DMS79 (cell line): Measurements from ENCODE around the gene SUN2.

ENCODE experiments used
- DNase-seq: peaks from one replicate; lab custom pipeline; 2025; lab: John Stamatoyannopoulos, UW

The SUN2 gene

DNA sequence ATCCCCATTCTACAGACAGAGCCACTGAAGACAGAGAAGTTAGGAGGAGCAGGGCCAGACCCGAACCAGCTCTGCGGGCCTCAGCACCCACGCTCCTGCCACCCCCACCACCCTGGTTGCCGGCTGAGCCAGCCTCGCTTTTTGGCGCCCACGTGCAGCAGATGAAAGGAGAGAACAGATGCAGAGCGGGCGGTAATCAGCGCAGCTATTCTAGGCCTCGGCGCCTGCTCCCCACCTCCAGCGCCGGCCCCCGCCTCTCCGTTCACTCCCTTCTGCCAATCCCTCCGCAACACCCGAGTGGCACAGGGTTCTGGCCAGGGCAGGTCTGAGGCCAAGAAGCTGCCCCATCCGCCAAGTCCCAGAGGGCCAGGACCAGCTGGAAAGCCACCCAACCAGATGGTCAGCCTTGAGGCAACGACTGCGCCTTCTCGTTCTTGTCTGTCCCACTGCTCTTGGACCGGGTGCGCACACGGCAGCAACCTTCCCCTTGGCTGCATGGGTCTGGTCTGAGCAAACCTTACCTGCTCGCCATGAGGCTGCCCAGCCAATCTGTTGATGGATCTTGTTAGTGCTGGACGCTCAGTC, 21.4 kb upstream of the SUN2 start:
- no peak for DNase-seq

DNA sequence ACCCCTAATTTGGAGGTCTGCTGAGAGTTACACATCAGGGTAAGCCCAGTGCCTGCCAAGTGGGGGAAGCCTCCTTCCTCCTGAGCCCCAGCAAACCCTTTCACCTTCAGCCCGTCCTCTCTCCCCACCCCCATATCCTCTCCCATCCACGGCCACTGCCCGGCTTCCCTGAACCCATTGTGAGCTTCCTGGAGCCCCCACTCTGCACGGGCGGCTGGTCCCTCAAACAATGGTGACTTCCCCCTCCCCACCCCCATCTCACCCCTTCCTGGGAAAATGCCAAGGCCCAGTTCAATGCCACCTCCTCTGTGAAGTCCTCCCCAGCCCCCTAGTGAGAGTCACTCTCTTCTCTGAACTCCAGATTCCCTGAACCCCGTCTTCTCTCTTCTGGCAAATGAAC, 20.3 kb upstream of the SUN2 start:
- DNase-seq, result no peak

DNA sequence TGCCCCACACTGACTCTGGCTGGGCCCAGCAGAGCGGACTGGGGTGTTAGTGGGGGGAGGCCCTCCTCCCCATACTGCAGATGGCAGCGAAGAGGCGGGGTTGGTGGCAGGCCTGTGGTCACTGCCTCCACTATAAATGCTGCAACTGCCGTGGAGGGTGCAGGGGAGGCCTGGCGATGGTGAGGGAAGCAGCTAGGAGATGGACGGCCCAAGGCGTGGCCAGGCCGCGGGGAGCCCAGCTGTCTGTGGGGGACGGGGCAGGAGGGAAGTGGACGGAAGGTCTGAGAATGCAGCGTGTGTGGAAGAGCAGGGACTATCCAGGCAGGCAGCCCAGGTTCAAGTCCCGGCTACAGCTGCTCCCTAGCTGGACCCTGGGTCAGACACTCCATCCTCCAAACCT, 19.9 kb upstream of the SUN2 start:
- DNase-seq, result no peak

DNA sequence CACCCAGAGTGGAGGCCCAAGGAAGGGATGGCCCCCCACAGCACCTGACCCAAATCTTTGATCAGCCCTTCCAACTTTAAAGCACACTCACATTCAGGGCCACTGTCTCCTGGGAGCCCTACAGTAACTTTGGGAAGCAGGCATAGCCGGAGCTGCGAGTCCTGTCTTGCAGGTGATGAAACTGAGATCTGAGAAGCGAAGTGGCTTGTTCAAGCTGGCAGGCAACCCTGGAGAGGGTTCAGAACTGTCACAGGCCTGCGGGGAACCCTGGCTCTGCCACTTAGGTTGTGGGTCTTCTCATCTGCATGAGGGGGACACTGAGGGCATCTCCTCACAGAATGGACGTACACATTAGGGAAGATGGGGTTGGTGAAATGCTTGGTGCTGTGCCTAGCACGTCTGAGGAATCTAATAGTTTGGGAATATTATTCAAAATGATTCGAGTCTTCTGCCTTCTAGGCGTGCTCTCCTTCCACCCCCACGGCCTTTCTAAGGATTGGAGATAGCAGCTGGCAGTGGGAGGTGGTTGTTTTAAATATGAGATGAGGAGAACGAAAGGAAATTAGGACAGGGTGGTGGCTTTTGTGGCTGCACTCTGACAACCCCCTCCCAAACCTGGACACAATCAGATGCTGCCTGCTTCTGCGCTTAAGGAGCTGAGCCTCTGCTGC, 18.8 kb upstream of the SUN2 start:
- DNase-seq, result no peak

DNA sequence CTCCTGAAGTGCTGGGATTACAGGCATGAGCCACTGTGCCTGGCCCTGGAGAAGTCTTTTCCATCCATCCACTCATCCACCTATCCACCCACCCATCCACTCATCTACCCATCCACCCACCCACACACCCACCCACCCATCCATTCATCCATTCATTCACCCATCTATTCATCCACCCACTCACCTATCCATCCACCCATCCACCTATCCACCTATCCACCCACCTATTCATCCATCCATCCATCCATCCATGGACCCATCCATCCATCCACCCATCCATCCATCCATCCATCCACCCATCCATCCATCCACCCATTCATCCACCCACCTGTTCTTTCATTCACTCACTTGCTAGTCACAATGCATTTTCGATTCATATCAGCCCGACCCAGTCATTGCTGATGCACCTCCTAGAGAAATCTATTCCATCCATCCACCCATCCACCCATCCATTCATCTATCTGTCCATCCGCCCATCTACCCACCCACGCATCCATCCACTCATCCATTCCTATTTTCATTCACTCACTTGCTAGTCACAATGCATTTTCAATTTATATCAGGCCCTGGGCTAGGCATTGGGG, 17.7 kb upstream of the SUN2 start:
- no peak for DNase-seq

DNA sequence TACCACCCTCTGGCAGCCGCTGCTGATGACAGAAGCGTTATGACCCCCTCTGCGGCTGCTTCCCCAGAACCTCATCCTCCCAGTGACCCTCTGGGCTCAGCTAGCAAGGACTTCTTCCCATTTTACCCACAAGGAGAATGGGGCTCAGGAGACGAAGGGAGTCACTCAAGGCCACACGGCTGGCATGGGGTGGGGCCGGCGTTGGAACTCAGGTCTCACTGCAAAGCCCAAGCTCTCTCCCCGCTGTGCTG, 16.8 kb upstream of the SUN2 start:
- no peak for DNase-seq

DNA sequence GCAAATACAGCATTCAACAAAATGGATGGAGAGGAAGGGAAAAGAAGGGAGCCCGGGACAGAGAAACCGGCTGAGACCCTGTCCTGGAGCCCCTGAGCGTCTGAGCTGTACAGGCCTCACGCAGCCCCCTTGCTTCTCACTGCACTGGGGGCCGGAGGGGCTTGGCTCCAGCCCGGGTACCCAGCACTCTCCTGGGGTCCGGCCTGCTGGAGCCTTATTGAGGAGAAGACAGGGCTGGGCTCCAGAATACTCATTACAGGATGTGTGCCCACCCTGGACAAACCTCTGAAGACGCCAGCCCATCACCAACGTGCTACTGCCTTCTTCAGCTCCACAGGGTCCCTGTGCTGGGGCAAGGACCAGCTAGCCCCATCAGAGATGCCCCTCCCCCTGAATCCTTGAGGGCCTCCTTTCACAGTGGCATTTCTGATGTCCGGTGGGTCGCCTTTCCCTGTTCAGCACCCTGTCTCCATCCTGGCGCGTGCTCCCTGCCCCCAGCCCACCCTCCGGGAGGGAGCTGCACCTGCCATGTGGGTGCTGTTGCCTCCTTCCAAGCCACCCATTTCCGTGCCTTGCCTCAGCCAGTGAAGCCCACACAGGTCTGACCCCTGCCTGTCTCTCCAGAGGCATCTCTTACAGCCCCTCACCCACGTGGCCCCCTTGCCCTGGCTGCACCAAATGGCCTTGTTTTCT, 14.6 kb upstream of the SUN2 start:
- DNase-seq, result no peak

DNA sequence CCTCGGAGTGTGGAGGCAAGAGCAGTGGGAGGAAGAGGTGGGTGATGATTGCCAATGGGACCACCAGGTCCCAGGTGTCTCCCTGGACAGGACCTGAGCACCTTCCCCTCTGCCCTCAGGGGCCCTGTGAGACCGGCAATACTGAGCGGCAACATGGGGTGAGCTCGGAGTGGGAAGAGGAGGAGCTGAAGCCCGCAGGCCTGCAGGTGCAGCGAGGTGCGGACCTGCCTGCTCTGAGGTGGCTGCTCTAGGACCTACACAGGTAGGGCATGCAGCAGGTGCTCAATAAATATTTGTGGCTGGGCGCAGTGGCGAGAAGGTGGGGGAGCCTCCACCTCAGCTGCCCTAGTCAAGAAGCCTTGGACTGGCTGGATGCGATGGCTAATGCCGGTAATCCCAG, 12.2 kb upstream of the SUN2 start:
- no peak for DNase-seq

DNA sequence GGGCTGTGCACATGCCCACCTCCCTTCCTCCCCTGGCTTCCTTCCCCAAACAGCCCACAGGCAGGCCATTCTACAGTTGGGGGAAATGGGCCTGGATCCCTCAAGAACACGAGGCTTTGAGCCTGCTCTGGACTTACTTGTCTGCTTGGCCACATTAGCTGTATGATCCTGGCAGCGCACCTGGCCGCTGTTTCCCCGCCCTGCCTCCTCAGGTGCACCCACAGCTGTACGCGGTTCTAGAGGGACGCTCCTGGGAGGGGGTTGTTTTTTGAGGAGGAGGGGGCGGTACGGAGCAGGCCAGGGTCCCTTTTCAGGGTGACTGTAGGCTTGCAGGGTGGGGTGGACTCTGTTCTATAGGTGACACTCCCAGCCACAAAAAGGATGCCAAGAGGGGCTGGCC, 11.5 kb upstream of the SUN2 start:
- no peak for DNase-seq

DNA sequence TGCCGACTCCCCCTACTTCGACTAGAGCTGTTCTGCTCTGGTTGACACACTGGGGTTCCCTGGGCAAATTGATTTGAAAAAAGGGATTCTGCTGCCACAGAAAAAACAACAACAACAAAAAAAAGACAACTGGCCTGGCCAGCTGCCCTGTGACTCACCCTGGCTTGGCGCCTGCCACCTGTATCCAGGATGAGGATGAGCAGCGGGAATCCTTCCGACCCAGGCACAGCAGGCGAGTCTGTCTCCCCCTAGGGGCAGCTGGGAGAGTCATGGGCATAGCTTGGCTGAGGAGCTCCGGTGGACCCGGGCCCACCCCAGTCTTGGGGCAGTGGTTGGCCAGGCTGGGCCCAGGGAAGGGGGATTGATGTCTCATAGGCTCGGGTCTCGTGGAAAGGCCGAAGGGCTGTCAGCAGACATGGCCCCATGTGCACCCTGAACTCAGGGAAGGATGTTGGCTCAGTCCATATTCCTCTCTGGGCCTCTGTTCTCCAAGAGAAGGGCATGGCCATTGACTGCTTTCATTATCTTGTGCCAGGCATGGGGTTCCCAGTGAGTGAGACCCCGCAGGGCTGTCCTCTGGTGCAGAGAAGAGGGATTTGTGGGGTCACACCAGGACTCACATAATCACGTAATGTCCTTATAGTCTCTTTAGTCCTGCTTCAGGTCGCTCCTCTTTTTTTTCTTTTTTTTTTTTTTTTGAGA, 10.4 kb upstream of the SUN2 start:
- DNase-seq, result no peak

DNA sequence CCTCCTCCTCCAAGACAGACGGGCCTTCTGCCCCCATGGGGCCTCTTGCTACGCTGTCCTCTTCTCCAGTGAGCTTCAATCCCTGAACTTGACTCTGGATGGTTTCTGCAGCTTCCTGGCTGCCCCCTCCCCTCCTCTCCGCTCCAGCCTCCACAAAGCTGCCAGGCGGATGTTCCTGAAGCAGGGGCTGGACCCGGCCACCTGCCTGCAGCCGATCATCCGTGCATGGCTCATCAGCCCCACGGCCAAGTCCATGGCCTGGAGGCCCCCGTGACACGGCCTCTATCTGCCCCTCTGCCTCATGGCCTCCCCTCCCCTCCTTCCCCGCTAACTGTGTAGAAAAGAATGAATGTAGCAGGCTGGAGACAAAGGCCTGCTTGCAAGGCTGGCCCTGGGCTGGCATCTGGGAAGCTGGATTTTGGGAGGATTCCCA, 6.8 kb upstream of the SUN2 start:
- DNase-seq, result no peak

DNA sequence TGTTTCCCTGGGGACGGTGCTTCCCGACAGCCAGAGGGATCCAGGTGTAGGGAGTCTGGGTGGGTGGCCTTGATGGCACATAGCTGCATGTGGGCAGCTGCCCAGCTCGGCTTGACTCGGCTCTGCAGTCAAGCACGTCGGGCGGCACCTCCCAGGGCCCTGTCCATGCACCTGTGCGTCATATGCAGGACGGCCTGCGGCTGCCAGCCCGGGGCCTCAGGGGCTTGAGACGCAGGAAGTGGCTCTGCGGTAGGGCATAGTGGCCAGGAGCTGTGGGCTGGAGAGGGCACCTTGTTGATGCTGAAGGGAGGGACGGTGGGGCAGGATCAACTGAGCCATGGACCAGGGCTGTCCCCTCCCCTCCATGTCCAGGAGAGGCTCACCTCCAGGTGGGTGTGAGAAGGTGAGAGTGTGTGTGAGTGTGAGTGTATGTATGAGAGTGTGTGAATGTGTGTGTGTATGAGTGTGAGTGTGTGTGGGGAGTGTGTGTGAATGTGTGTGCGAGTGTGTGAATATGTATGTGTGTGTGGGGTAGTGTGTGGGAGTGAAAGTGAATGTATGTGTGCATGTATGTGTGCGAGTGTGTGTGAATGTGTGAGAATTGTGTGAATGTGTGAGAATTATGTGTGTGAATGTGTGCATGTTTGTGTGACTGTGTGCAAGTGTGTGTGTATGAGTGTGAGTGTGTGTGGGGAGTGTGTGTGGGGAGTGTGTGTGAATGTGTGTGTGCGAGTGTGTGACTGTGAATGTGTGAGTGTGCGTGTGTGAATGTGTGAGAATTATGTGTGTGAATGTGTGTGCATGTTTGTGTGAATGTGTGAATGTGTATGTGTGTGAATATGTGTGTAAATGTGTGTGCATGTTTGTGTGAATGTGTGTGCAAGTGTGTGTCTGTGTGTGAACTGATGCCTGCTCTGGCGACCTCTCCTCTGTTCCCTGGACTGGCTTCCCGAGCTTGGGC, 5.7 kb upstream of the SUN2 start:
- no peak for DNase-seq

DNA sequence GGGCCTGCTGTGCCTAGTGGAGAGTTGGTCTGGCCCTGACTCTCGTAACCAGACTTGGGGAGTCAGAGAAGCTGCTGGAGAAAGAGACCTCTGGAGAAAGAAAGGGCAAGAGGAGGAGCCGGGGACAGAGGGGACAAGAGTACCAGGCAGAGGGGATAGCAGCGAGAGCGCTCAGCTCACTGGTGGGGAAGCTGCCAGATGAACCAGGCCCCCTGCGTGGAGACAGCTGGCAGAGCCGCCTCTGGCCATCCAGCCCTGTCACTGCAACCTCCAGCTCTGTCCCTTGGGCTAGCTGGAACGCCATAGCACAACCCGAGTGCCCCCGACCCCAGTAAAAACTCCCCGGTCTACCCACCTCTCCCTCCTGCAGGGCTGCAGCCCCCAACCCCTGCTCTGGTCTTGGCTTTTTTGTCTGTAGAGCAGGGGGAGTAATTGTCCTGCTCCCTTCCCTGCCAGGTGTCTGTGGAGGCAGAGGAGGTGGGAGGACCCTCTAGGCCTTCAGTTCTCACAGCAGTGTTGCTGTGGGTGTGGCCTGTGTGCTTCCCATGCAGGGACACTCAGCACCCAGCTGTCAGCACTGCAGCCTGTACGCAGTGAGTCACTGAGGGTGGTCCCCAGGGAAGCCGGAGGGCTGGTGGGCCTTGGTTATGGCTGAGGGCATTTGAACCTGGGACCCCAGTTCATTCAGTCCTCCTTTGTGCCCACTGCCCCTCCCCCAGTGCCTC, 4.8 kb upstream of the SUN2 start:
- no peak for DNase-seq

DNA sequence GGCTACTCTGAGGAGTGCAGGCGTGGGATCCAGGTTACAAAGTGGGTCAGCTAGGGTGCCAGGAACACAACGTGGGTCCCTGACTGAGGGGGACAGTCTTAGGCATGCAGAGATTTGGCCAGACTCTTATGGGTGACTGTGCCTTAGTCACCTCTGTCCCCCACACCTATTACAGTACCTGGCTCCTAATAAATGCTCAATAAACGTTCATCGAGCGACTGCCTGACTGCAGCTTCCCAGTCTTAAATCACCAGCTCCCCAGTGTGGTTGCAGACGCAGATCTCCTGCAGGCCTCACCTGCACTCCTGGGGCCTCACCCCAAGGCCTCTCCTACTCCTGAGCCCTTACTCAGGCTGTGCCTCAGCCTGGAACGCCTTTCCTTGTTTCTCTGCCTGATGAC, 3.2 kb upstream of the SUN2 start:
- DNase-seq, result no peak

DNA sequence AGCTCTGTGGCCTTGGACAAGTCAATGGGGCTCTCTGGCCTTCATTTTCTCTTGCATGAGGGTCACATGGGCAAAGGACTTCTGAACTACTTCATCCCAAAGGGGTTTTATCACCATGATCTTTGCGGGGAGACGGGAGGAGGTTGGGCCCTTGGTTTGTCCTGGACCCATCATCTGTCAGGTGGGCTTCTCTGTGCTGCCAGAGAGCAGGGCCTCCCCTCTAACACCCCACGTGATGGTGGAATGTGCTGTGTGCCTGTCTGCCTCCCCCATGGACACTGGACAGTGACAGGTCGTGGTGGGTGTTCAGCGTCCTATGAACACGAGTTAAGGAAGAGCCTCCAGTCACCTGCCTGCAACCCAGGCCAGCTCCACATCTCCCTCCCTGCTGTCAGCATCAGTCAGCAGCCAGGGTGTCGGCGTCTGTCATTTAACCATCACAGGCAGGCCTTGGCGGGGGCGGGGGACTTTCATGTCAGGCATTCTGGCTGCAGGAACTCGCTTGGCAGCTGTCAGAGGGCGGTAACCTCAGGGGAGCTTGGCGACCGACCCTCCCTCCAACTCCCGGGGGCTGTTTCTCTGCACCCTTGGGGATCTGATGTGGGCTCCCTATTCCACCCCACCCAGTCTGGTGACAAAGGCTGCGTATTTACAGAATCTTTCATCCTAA, 2.6 kb upstream of the SUN2 start:
- no peak for DNase-seq

DNA sequence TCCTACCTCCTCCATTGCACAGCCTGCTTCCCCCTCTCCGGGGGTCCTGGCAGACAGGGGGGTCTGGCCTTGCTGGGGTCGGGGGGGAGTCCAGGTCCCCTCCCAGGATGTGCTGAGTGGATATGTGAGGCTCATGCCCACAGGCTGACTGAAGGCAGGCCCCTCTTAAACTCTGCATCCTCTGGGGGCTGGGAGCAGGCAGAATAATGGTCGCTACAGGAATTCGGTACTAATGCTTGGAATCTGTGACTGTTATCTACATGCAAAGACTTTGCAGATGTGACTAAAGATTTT, 1.6 kb upstream of the SUN2 start:
- DNase-seq, result no peak

DNA sequence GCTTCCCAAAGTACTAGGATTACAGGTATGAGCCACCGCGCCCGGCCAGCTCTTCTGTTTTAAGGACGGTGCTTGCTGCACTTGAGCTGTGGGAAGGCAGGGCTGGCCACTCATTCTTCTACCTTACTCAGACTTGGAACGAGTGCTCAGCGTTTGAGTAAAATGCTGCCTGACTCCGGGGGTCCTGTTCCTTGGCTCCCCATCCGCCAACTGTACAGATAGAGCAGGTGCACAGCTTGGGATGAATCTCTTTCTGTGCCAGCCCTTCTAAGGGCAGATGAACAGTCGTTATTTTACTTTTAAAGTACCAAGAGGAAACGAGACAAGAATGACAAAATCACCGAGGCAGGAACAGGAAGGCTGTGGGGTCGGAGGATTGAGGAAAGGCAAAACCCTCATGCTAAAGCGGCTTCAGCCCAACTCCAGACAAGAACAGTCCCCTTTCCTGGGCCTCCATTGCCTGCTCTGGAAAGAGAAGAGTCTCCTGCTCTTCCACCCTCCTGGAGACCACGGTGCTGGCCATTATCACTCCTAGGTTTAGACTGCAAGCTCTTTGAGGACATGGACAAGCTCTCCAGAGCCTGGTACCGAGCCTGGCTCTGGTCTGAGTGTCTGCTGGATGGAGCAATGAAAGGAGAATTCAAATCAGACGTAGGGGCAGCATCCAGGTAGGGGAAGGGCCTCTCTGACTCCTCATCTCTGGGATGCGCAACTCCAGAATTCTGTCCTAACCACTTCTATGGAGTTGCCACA, 1.1 kb upstream of the SUN2 start:
- DNase-seq, result no peak

DNA sequence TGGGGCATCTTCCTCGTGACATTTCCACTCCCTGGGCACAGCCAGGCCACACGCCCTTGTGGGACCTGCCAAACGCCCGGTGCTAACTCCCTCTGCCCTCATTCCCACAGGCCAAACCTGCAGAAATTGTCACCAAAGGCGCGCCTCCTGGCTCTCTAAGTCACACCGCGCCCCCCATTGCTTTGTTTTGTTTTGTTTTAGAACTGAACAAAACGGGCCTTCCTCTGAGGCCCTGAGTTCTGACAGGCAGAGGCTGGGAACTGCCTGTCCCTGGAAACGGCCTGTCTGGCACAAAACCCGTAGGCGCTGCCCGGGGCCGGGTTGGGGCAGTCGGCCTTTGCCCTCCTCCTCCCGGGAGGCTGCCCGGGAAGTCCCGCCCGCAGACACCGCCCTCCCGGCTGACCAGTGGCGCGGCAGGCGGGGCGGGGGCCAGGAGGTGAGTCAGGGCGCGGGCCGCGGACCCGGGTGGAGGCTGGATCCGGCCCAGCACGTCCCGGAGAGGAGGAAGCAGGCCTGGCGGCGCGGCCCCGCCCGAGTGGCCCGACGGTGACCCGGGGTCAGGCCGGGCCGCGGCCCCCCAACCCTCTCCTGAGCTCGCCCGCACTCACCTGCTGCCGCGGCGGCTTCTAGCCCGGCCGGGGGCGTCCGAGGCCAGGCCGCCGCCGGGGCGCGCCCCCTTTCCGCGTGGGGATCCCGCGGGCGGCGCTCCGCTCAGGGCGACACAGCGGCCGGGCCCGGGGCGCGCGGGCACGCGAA, 465 bp downstream of the SUN2 start:
- no peak for DNase-seq

DNA sequence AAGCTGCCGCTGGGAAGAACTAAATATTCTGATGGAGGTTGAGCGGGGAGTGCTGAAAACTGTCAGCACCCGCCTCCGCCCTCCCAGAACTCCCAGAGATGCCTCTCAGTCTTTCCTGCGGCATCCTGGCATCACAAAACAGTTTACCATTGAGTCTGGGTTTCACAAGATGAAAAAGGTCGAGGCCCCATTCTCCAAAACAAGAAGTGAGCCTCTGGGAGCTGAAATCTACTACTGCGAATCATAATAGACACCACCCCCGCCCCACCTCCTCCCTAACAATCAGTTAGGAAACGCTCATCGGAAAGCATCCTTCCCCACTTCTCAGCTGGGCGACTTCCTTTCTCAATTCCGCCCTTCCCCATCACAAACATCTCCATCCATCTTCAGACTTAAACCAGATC, 1.0 kb downstream of the SUN2 start:
- no peak for DNase-seq
